Osteocyte (in vitro differentiated cells): Measurements from ENCODE around the gene PTGDS. TPM values are rescaled to one million over a fixed set of nuclear protein-coding genes. Genes with fewer than 3 reads are reported as not detected.
"Not testable (repeated sequence)": the region's sequence is repeated elsewhere in the genome, so short reads cannot be mapped to it uniquely, and the experiment has no call there.

ENCODE experiments used
- DNase-seq: peaks from one replicate; pipeline ENCODE4 v3.0.0; 2021; ENCODE audit warnings: mixed read lengths; ENCODE audit not compliant: unreplicated experiment; ENCODE audit errors: extremely low spot score
- H3K27ac Mint-ChIP-seq: one replicate; pipeline ENCODE4 v1.8.0; 2021; ENCODE audit warnings: mild to moderate bottlenecking, mixed read lengths; ENCODE audit not compliant: unreplicated experiment
- H3K27me3 Mint-ChIP-seq: one replicate; pipeline ENCODE4 v1.8.0; 2021; ENCODE audit warnings: mixed read lengths; ENCODE audit not compliant: unreplicated experiment
- H3K36me3 Mint-ChIP-seq: one replicate; pipeline ENCODE4 v1.8.0; 2021; ENCODE audit warnings: mixed read lengths; ENCODE audit not compliant: unreplicated experiment
- H3K4me1 Mint-ChIP-seq: one replicate; pipeline ENCODE4 v1.8.0; 2021; ENCODE audit warnings: mixed read lengths; ENCODE audit not compliant: unreplicated experiment
- H3K4me3 Mint-ChIP-seq: one replicate; pipeline ENCODE4 v1.8.0; 2021; ENCODE audit warnings: mild to moderate bottlenecking, moderate library complexity, mixed read lengths; ENCODE audit not compliant: unreplicated experiment
- H3K9me3 Mint-ChIP-seq: one replicate; pipeline ENCODE4 v1.8.0; 2021; ENCODE audit warnings: mixed read lengths; ENCODE audit not compliant: unreplicated experiment
- CTCF ChIP-seq: fragments of 200-600 bp; sonication (generic); IDR thresholded peaks from 2 replicates; pipeline ENCODE4 v1.5.0; 2021; ENCODE audit warnings: antibody characterized with exemption, mild to moderate bottlenecking, moderate library complexity
- total RNA-seq: library from RNA; stranded (reverse); gene quantifications from 2 replicates; pipeline ENCODE4 v1.2.1, GENCODE V29; 2021

The PTGDS gene
- total RNA-seq, 1 donor from 2014 or later: 123 TPM

- no peaks in the 10 kb centered on the region for H3K27me3 Mint-ChIP-seq
- H3K9me3 Mint-ChIP-seq: no peaks in the 10 kb centered on the region
- no peaks in the 10 kb centered on the region for H3K36me3 Mint-ChIP-seq
- H3K27ac Mint-ChIP-seq: no peak overlapping the region
- DNase-seq: no peak
- no peak overlapping the region for H3K4me3 Mint-ChIP-seq
- TF ChIP-seq CTCF: no peak
- H3K4me1 Mint-ChIP-seq: peaks cover 31% of the 10 kb centered on the region
Observed at GRCh38 chr9:137002646-137003041, 25.3 kb downstream of the PTGDS start.

DNA sequence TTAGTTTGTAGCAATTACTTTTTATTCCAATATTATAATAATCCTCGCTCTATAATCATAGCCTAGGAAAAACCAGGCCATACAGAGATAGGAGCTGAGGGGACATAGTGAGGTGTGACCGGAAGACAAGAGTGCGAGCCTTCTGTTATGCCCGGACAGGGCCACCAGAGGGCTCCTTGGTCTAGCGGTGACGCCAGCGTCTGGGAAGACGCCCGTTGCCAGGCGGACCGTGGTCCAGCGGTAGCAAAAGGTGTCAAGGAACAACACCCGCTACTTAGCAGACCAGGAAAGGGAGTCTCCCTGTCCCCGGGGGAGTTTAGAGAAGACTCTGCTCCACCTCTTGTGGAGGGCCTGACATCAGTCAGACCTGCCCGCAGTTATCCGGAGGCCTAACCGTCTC is 27.0 kb downstream of the PTGDS start:
- H3K27me3 Mint-ChIP-seq, H3K9me3 Mint-ChIP-seq, H3K36me3 Mint-ChIP-seq, DNase-seq, H3K27ac Mint-ChIP-seq, H3K4me3 Mint-ChIP-seq: not testable (repeated sequence)
- TF ChIP-seq CTCF: peak; percentile 57
- H3K4me1 Mint-ChIP-seq: peaks cover 15% of the 10 kb centered on the region

DNA sequence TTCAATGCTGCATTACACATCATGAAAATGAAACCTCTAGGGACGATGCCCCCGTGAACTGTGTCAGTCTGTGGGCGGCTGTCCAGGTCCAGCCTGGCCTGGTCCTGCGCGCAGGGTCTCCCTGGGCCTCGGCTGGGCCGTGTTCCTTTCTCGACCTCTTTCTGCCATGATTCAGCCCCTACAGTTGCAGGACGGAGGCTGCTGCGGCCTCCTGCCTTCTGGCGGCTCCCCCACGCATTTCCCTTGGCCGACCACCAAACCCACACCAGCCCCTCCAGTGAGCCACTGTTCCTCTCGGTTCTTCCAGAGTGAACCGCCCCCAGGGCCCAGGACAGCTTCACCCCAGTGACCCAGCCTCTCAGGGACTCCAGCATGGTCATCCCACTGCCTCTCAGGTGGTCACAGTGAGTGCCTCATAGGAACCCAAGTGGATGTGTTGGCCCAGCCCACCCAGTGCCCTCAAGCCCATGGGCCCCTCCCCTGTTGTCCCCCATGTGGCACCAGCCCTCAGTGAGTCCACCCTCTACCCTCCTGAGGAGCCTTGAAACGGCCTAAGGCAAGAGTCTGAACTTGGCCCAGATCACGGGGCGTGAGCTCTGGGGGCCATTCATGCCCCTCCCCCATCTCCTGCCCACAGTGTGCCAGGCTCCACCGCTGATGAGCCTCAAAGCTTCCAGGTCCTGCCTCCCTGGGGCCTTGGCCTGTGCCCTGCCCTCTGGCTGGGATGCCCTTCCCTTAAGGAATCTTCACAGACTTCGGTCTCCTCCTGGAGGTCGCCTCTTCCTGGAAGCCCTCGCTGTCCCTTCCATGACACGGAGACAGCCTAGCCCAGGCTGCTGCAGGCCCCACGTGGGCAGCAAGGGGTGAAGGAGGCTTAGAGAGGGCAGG is 29.1 kb downstream of the PTGDS start:
- Mint-ChIP-seq H3K4me1 (no peaks in the 10 kb centered on the region), H3K36me3 (no peaks in the 10 kb centered on the region)

DNA sequence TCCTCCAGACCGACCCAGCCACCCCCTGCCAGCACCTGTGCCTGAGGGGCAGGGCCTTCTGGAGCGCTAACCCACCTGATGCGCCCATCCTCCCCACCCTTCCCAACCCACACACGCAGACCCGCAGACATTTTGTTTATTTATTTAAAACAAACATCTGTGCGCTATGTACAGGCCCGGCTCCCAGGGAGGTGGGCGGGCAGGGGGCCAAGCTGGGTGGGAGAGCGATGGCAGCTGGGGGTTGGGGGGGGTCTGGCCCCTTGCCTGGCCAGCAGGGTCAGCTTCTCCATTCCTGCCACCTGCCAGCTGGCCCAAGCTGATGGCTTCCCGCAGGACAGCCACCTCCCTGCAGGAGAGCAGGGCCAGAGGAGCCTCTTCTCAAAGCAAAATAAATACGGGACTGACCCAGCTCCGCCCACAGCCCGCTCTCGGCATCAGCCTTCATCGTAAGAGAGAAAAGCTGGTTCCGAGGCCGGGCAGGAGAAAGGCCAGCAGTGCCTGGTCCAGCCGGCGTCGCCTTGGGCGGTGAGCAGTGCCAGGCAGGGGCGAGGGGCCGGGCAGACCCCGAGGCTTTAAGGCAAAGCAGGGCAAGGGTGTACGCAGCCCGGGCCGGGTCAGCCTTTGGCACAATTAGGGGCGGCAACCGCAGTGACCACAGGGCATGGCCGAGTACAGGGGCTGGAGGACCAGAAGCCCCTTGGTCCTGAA is 30.0 kb downstream of the PTGDS start:
- no peak for TF ChIP-seq CTCF
- no peak for DNase-seq
- H3K9me3 Mint-ChIP-seq: no peaks in the 10 kb centered on the region
- H3K27ac Mint-ChIP-seq: no peak overlapping the region
- H3K4me3 Mint-ChIP-seq: no peak overlapping the region
- H3K36me3 Mint-ChIP-seq: no peaks in the 10 kb centered on the region
- no peaks in the 10 kb centered on the region for H3K27me3 Mint-ChIP-seq
- H3K4me1 Mint-ChIP-seq: no peaks in the 10 kb centered on the region

More for the DNA sequence above, 29.1 kb downstream of the PTGDS start:
- H3K4me3 Mint-ChIP-seq: no peak overlapping the region
- TF ChIP-seq CTCF: no peak
- H3K27me3 Mint-ChIP-seq: no peaks in the 10 kb centered on the region
- H3K9me3 Mint-ChIP-seq: no peaks in the 10 kb centered on the region
- H3K27ac Mint-ChIP-seq: no peak overlapping the region
- DNase-seq: no peak

- no peak for TF ChIP-seq CTCF
- Mint-ChIP-seq H3K36me3 (no peaks in the 10 kb centered on the region), H3K27ac (no peak overlapping the region), H3K9me3 (no peaks in the 10 kb centered on the region), H3K4me1 (no peaks in the 10 kb centered on the region), H3K27me3 (no peaks in the 10 kb centered on the region), H3K4me3 (no peak overlapping the region)
- DNase-seq: no peak
Observed at GRCh38 chr9:137007816-137008270, 30.5 kb downstream of the PTGDS start.
